IPS-18c (cell line): ENCODE measurements around the gene TGM5.
"Not testable (repeated sequence)": the region's sequence is repeated elsewhere in the genome, so short reads cannot be mapped to it uniquely, and the experiment has no call there.

Source experiments
- H3K4me3 ChIP-seq: 2 replicates; pipeline ENCODE4 v1.7.0; 2013; ENCODE audit warnings: low read depth, mild to moderate bottlenecking, low read length, moderate library complexity; ENCODE audit not compliant: insufficient read depth
- H3K9me3 ChIP-seq: one replicate; pipeline ENCODE4 v1.6.1; 2013; ENCODE audit warnings: mild to moderate bottlenecking, low read length, moderate library complexity; ENCODE audit not compliant: control insufficient read depth, insufficient read depth

TGM5 gene

GRCh38 chr15:43277901-43278300, 11.2 kb upstream of the TGM5 start:
- H3K4me3 ChIP-seq, result no peak overlapping the region
- H3K9me3 ChIP-seq, result no peaks in the 10 kb centered on the region

- H3K9me3 ChIP-seq, result no peaks in the 10 kb centered on the region
- no peak overlapping the region for H3K4me3 ChIP-seq
These were observed 10.6 kb upstream of the TGM5 start for GRCh38 chr15:43277231-43277823.

GRCh38 chr15:43276563-43277200, 10.0 kb upstream of the TGM5 start:
- no peaks in the 10 kb centered on the region for H3K9me3 ChIP-seq
- H3K4me3 ChIP-seq, result no peak overlapping the region

GRCh38 chr15:43275740-43276562, 9.2 kb upstream of the TGM5 start:
- Histone ChIP-seq H3K4me3 (no peak overlapping the region), H3K9me3 (no peaks in the 10 kb centered on the region)

GRCh38 chr15:43274136-43274535, 7.4 kb upstream of the TGM5 start:
- no peaks in the 10 kb centered on the region for H3K9me3 ChIP-seq
- H3K4me3 ChIP-seq, result no peak overlapping the region

GRCh38 chr15:43273243-43273642, 6.5 kb upstream of the TGM5 start:
- Histone ChIP-seq H3K9me3 (no peaks in the 10 kb centered on the region), H3K4me3 (no peak overlapping the region)

- not testable (repeated sequence) for H3K4me3 ChIP-seq, H3K9me3 ChIP-seq
These were observed 5.2 kb upstream of the TGM5 start for GRCh38 chr15:43271908-43272307.

GRCh38 chr15:43270676-43271306, 4.1 kb upstream of the TGM5 start:
- Histone ChIP-seq H3K4me3 (no peak overlapping the region), H3K9me3 (no peaks in the 10 kb centered on the region)

GRCh38 chr15:43270113-43270665, 3.5 kb upstream of the TGM5 start:
- Histone ChIP-seq H3K4me3 (no peak overlapping the region), H3K9me3 (no peaks in the 10 kb centered on the region)

GRCh38 chr15:43268111-43269105, 1.7 kb upstream of the TGM5 start:
- Histone ChIP-seq H3K4me3 (no peak overlapping the region), H3K9me3 (no peaks in the 10 kb centered on the region)

GRCh38 chr15:43267439-43267838, 711 bp upstream of the TGM5 start:
- H3K4me3 ChIP-seq, result no peak overlapping the region
- no peaks in the 10 kb centered on the region for H3K9me3 ChIP-seq

GRCh38 chr15:43266386-43266785, 342 bp downstream of the TGM5 start:
- Histone ChIP-seq H3K9me3 (no peaks in the 10 kb centered on the region), H3K4me3 (no peak overlapping the region)

- no peaks in the 10 kb centered on the region for H3K9me3 ChIP-seq
- H3K4me3 ChIP-seq, result no peak overlapping the region
These were observed 6.6 kb downstream of the TGM5 start for GRCh38 chr15:43260011-43260615.

GRCh38 chr15:43258781-43259180, 7.9 kb downstream of the TGM5 start:
- no peak overlapping the region for H3K4me3 ChIP-seq
- H3K9me3 ChIP-seq, result no peaks in the 10 kb centered on the region

- Histone ChIP-seq H3K9me3 (no peaks in the 10 kb centered on the region), H3K4me3 (no peak overlapping the region)
These were observed 10.4 kb downstream of the TGM5 start for GRCh38 chr15:43256341-43256740.

- H3K9me3 ChIP-seq, result no peaks in the 10 kb centered on the region
- no peak overlapping the region for H3K4me3 ChIP-seq
These were observed 11.4 kb downstream of the TGM5 start for GRCh38 chr15:43255376-43255775.
